ENCODE results near the gene ELAVL1.

Gene ELAVL1

DNA sequence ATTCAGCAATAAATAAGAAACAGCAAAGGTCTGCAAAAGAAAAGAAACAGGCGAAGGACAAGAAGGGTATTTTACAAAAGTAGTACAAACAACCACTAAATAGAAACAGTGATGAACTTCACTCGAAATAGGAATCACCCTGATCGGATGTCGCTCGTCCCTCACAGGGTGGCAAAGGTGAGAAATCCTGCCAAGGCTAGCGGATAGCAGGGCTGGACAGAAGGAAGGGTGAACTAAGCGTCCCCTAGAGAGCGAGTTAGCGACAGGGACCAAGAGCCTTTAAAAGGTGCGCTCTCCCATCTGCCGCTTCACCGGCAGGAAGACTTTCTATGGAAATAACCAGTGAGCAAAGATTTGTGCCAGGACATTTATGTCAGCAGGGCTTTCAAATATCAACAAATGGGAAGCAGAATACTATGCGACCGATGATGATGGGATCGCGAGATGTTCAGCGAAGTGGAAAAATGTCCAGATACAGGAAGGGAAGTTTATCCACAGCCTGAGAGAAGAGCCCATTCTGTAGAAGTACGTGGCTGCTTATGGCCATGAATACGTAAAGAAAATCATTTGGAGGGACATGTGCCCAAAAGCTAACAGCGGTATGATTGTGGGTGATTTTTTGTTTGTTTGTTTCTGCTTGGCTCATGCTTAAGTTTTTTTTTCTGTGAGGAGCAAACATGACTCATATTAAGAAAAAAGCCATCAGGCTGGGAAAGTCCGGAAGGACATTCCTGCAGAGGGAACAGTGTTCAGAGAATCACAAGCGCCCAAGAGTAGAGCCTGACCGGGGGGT, 18.9 kb downstream of the ELAVL1 start:
- DNase-seq, result no peak

DNA sequence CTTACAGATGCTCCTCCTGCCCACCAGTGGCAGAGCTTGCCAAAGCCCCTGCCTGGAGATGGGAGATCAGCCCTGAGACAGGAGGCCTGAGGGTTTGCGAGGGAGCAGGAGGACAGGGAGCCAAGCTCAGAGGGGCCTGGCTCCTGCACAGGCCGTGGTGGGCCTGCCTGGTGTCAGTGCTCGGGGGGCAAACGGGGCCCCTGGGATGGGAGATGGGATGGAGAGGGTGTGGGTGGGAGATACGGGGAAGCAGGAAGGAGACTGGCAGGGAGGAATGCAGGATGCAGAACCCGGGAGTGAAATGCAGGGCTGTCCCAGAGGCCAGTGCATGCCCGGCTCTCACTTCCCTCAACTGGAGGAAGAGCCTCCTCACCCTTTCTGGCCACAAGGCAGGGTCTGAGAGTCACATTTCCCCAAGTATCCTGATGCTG, 19.9 kb downstream of the ELAVL1 start:
- no peak for DNase-seq

DNA sequence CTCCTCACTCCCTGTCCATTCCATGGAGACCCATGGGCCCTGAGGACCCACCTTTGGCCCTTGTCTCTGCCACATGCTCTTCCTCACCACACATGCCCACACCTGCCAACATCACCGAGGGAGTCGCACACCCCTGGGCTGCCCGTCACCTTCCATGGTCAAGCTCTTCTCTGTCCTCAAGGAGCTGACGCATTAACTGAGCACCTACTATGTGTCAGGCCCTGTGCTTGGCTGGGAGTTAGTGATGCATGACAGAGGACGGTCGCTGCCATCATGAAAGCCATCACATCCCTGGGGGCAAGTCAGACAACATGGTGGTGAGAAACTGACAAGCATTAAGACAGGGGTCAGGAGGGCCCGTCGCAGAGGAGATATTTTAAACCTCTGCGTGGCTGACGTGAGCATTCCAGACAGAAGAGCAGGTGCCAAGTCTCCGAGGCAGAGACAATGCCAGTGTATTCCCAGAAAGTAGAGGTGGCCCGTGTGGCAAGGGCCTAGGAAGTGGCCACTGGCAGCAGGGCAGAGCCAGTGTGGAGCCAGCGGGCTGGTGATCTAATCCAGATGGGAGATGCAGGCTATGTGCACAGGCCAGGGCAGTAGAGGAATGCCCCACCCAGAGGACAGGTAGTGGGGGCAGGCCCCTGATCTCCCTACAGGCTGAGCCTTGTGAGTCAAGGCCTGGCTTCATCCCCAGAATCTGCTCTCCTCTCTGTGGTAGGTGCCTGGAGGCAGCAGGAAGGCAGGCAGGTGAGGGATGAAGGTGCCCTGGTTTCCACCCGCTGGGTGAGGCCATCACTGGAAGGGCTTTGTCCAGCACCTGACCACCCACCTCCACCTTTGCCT, 21.2 kb downstream of the ELAVL1 start:
- no peak for DNase-seq

DNA sequence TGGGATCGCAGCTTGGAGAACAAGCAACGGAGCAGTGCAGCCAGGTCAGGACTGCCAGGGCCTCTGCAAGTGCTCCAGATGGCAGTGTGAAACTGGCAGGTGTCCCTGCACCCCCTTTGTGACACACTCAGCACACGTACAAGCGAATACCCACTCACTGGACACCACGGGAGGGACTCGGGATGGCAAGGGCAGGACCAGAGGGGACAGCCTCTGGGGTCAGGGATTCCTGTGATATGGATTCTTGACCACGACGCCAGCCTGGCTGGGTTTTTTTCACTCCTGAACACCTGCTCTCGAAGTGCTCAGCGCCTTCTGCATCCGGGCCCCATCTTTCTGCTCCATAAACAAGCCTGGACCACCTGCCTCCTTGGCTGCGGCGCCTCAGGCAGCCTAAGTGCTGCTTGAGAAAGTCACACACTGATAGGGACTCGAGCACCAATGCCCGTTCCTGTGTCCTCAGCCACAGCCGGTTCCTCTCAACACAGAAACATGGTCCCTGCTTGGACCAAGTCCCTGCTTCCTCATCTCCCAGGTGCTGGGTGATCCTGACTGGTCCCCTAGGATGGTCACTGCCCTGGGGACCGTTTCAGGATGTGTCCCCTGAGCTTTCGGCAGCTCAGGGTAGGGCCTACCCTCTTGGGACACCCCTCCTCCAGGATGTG, 22.0 kb downstream of the ELAVL1 start:
- DNase-seq, result no peak

DNA sequence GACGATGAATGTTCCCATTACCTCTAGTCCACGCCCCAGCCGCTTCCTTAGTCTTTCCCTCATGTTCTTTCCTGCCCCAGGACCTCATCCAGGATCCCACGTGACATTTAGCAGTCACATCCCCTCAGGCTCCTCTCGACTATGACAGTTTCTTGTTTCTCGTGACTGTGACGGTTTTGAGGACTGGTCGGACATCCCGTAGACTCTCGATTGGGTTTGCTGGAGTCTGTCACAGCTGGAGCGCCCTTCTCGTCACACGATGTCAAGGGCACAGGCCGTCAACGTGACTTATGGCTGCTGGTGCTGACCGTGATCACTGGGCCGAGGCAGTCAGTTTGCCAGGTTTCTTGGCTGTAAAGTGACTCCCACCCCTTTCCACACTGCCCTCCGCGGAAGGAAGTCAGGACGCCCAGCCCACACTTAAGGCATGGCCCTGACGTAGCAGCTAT, 22.8 kb downstream of the ELAVL1 start:
- DNase-seq, result no peak

DNA sequence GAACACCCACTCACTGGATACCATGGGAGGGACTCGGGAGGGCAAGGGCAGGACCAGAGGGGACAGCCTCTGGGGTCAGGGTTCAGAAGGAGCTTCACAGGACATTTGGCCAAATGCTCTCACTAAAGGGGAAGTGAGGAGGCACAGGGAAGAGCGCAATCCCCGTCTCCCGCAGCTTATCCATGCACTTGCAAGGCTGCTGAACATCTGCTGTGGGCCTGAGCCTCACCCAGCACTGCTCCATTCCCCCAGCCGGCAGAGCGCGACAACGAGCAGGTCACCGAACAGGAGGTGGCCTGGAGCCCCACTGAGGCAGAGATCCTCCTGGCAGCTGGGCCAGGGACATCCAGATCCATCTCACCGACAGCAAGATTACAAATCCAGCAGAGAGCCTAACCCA, 23.3 kb downstream of the ELAVL1 start:
- no peak for DNase-seq

DNA sequence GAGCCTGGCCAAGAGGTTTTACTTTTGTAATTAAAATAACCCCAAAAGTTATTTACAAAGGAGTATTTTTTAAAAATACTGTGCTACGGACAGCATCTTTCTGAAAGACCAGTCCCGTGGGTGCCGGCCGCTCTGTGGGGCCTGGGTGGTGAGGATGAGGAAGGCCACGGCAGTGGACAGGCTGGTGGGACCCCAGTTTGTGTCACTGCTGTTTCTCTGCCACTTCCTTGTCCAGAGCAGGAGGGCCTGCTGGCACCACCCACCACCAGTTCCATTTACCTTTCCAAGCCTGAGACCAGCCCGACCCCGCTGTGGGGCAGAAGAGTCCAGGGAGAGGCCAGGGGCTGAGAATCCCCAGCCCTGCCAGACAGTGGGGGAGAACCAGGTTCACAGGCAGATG, 23.8 kb downstream of the ELAVL1 start:
- no peak for DNase-seq

DNA sequence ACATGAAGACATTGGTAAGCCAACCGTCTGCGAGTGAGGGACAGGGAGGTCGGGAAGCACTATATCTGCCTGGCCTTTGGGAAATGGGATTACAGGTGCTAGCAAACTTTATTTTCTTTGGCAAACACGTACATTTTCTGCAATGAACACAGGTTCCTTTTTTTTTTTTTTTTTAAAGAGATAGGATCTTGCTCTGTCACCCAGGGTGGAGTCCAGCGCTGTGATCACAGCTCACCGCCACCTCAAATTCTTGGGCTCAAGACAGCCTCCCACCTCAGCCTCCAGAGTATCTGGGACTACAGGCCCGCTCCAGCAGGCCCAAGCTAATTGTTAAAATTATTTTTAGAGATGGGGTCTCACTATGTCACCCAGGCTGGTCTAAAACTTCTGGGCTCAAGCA, 24.2 kb downstream of the ELAVL1 start:
- no peak for DNase-seq

DNA sequence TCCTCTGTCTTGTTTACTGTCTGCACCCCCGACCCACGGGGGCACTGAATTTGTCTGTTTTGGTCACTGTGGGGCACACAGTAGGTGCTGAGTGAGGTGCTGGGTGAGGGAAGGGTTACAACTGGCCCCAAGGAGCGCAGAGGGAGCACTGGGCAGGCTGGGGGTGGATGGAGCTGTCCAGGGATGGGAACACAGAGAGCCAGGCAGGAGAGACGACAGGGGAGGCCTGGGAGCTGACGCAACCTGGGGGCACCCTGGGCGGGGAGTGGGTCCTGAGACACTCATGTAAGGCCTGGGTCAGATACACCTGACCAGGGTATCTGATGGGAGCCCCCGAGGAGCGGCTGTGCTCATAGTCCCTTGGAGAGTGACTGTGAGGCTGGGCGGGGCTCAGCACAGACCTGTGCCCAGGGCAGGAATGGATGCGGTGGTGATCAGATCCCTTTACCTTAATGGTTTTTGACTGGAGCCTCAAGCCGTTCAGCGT, 24.8 kb downstream of the ELAVL1 start:
- no peak for DNase-seq

DNA sequence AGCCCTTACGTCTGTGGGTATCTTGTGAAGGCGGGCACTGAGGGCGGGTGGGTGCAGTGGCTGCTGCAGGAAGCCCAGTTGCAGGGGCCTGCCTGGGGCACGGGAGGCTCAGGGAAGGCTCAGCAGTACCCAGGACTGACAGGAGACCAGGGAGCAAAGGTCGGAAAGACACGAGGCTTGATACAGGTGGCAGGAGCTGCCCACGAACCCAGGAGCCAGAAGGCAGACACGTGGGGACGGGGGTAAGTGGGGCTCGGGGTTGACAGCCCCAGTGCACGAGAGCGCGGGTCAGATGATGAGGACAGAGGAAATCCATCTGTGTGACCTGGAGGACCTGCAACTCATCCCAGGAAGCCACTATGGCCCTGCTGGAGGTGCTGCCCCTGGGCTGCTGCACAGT, 25.3 kb downstream of the ELAVL1 start:
- DNase-seq, result no peak

DNA sequence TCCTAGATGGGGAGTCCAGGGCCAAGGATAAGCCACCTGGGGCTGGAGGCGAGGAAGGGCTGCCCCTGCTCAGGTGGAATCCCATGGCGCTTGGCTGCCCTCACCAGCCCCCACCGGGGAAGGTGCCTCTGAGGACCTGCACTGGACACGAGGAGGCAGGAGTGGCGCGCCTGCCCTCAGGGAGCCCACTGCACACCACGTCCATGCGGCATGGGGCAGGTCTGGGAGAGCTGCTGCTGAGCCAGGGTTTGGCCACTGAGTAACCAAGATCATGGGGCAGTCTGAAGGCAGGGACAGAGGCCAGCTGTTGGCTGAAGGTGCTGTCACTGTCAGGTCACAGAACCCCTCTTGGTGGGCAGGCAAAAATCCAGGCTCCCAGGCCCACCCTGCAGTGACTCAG, 25.9 kb downstream of the ELAVL1 start:
- no peak for DNase-seq

DNA sequence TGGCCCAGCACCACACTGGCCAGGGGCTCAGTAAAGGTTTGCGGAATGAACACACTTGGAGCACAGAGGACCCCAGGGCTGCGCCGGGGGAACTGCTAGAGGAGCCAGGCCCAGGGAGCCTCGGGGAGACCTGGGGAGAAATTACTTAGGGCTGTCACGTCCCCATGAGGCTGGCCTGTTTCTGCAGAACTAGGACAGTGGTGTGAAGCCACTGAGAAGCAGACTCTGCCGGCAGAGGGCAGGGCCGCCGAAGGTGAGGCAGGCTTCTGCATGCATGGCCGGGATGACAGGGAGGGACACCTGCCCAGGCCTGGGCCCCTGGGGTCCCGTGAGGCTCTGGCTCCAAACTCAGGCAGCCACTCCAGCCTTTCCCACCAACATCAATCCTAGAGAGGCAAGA, 26.4 kb downstream of the ELAVL1 start:
- DNase-seq, result no peak

DNA sequence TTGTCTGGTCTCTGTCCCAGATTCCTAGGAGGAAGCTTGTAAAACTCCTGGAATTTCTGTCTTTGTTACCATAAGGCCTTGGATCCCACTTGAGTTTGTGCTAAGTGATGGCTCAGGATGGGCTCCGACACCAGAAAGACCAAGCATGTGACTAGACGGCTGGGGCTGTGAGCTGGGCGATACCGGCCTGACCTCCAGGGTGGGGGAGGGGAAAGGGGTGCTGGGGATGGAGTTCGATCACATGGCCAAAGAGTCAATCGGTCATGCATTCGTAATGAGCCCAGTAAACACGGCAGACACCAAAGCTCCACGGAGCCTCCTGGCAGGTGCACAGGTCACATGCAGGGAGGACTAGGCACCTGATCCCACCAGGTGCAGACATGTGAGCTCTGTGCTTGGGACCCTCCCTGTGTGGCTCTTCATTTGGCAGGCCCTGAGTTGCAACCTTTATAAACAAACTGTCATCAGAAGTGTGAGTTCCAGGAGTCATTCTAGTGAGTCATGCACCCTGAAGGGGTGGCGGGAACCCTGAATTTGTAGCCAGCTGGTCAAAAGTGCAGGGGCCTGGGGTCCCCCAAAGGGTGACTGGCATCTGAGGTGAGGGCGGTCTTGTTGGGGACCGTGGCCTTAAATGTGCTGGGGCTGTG, 27.1 kb downstream of the ELAVL1 start:
- no peak for DNase-seq

DNA sequence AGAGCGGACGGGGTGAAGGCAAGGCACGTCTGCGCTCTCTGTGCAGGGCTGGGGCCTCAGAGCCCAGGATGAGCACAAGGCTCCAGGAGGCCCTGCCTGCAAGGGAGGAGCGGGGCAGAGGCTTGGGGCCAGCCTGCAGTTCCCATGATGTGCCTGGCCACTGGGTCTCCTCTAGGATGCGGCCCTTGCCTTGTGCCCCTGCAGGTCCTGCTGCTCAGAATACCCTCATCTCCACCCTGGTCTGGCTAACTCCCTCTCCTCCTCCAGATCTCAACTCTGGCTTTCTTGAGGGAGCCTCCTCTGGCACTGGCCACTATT, 27.8 kb downstream of the ELAVL1 start:
- no peak for DNase-seq

DNA sequence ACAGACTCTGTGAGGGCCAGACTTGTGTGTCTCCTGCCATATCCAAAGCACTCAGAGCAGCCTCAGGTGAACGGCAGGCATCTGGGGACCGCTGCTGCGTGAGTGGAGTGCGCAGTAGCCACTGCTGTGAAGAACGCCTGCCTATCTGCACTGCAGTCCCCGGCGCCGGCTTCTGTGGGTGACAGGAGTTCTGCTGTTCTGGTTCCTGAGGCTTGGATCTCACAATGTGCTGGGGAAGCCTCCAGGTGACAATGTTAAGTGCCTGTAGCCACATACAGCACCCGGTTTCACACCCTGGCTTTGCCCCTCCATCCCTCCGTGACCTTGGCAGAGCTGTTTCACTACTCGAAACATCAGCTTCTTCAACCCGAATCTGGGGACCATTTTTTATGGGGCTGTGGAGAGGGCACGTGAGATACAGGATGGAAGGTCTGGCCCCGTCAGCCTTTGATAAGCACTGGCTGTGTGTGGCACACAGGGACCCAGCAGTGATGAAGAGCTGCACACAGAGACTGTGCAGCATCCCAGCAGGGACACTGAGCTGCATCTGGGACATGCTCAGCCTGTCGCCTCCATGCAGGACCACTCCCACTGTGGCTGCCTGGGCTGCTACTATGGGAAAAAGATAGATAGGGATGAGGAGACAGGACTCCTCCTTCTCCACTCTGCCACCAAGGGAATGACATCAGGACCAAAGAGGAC, 28.3 kb downstream of the ELAVL1 start:
- no peak for DNase-seq

DNA sequence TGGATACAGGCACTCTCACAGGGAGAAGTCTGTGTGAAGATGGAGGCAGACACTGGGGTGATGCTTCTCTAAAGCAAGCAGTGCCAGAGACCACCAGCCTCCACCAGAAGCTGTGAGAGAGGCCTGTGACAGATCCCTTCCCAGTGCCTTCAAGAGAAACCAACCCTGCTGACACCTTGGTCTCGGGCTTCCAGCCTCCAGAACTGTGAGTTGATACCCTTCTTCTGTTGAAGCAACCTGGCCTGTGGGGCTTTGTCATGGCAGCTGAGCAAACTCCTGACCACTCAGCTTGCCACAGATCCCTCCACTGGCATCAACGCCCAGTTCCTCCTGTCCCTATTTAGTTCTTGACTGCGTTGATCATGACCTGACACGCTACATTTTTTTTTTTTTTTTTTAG, 29.0 kb downstream of the ELAVL1 start:
- no peak for DNase-seq

DNA sequence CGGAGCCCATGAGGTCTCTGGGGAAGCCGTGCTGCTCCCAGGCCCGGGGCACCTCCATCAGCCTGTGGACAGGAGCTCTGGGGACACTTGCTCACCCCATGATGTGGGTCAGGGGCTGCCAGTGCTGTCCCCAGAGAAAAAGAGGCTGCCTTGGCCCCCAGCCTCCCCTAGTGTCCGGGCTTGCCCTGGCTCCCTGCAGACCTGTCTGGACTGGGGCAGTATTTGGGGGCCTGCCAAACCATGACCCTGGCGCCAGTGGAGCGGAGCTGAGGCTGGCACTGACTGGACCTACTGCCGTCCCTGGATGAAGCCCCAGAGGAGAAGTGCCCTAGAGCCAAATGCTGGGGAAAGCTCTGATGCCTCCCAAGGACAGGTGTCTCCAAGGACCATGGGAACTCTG, 30.4 kb downstream of the ELAVL1 start:
- peak in 46 of 51 donors; percentile 9 to 79 (median 45) for DNase-seq

DNA sequence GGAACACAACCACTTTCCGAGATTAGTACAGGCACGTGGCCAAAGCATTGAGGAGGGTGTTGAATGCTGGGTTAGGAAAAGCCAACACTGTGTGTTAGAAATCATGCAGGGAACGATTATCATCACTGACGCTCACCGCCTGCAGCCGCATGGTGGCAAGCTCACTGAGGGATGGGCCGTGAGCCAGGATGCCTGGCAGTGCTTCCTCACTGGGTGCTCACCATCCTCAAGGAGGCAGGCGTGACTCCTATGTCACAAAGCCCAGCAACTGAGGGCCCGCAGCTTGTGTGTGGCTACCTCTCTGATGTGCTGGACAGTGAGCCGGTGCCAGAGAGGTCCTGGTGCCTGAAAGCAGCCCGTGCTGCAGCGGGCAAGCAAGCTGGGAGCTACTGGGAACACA, 31.6 kb downstream of the ELAVL1 start:
- peak in 32 of 51 donors; percentile 8 to 77 (median 35) for DNase-seq

DNA sequence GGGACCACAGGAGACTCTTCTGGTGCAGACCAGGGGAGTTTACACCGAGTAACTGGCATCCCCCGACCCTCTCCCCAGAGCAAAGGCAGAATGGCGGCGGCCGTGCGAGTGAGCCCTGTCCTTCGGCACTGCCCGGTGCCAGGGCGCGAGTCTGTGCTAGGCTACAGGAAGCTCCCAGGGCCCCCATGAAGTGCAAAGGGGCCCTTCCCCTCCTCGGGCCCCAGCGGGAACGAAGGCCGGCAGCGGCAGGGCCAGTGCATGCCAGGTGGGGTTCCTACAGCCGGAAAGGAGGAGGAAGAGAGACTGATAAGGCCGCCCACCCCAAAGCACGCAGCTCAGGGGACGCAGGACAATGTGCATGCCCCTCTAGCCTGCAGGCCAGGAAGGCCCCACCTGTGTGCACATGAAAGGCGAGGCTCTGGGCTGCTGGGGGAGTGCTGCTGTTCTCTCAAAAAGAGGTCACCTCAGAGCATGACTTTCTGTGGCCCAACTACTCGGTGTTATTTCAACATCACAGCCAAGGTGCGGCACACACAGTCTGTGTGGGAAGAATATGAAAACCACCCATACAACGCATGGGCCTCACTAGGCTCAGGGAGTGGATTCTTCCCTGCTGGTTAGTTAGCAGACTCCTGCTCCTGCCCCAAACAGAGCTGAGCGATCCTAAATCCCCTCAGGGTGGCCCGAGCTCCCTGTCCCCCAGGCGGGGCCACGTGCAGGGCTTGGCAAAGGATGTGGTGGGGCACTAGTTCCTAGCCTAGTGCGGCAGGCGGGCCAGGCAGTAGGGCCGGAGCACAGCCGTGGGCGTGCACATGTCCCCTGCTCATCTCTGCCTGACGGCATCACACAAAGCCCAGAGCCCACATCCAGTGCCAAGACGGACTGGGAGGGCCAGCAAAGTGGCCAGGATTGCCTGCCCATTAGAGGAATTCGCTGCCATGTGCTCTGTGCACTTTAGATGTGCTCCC, 33.6 kb downstream of the ELAVL1 start:
- no peak for DNase-seq
